ENCODE measurements around the gene YBX1.

GRCh38 chr1:42670425-42670824 lies 11.8 kb upstream of the YBX1 start:
- TF ChIP-seq, protein P1, sequence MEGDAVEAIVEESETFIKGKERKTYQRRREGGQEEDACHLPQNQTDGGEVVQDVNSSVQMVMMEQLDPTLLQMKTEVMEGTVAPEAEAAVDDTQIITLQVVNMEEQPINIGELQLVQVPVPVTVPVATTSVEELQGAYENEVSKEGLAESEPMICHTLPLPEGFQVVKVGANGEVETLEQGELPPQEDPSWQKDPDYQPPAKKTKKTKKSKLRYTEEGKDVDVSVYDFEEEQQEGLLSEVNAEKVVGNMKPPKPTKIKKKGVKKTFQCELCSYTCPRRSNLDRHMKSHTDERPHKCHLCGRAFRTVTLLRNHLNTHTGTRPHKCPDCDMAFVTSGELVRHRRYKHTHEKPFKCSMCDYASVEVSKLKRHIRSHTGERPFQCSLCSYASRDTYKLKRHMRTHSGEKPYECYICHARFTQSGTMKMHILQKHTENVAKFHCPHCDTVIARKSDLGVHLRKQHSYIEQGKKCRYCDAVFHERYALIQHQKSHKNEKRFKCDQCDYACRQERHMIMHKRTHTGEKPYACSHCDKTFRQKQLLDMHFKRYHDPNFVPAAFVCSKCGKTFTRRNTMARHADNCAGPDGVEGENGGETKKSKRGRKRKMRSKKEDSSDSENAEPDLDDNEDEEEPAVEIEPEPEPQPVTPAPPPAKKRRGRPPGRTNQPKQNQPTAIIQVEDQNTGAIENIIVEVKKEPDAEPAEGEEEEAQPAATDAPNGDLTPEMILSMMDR (IDR thresholded peaks at IDR 0.05; ENCODE audit: low read length): no peak
- TF ChIP-seq EZH2 (IDR thresholded peaks at IDR 0.05; ENCODE audit: borderline replicate concordance, low read length): no peak
